H9 (cell line): ENCODE measurements around the gene NAT8. TPM values are rescaled to one million over a fixed set of nuclear protein-coding genes. Genes with fewer than 3 reads are reported as not detected.

ENCODE experiments used
- DNase-seq: peaks from one replicate; pipeline ENCODE4 v3.0.0-alpha.2; 2017
- H2AFZ ChIP-seq: one replicate; pipeline ENCODE4 v1.6.1; 2013; ENCODE audit warnings: mild to moderate bottlenecking, low read length, control low read depth, moderate library complexity
- H2AK5ac ChIP-seq: 2 replicates; pipeline ENCODE4 v1.6.1; 2013; ENCODE audit warnings: low read length, control low read depth, mixed read lengths; ENCODE audit not compliant: insufficient read length
- H2BK120ac ChIP-seq: one replicate; pipeline ENCODE4 v1.6.1; 2013; ENCODE audit warnings: low read depth, mild to moderate bottlenecking, low read length, control low read depth, inconsistent platforms; ENCODE audit not compliant: poor library complexity, severe bottlenecking
- H2BK12ac ChIP-seq: 2 replicates; pipeline ENCODE4 v1.6.1; 2013; ENCODE audit warnings: low read length, control low read depth, mixed read lengths, low read depth; ENCODE audit not compliant: insufficient read length
- H2BK15ac ChIP-seq: 2 replicates; pipeline ENCODE4 v1.6.1; 2013; ENCODE audit warnings: low read depth, low read length, control low read depth
- H2BK20ac ChIP-seq: one replicate; pipeline ENCODE4 v1.6.1; 2013; ENCODE audit warnings: low read depth, mild to moderate bottlenecking, low read length, control low read depth, inconsistent platforms; ENCODE audit not compliant: poor library complexity, severe bottlenecking
- H2BK5ac ChIP-seq: 2 replicates; pipeline ENCODE4 v1.6.1; 2013; ENCODE audit warnings: low read length, control low read depth, mixed read lengths; ENCODE audit not compliant: insufficient read length
- H3K14ac ChIP-seq: 2 replicates; pipeline ENCODE4 v1.6.1; 2013; ENCODE audit warnings: low read length, control low read depth; ENCODE audit not compliant: insufficient read depth
- H3K18ac ChIP-seq: 2 replicates; pipeline ENCODE4 v1.6.1; 2013; ENCODE audit warnings: low read depth, mild to moderate bottlenecking, mixed read lengths, low read length, control low read depth; ENCODE audit not compliant: insufficient read length
- H3K23ac ChIP-seq: 2 replicates; pipeline ENCODE4 v1.6.1; 2013; ENCODE audit warnings: low read length, control low read depth, mixed read lengths, low read depth; ENCODE audit not compliant: insufficient read length
- H3K23me2 ChIP-seq: 2 replicates; pipeline ENCODE4 v1.6.1; 2013; ENCODE audit warnings: low read depth, mild to moderate bottlenecking, mixed read lengths, low read length, control low read depth; ENCODE audit not compliant: insufficient read length, poor library complexity, severe bottlenecking
- H3K27ac ChIP-seq: 2 replicates; pipeline ENCODE4 v1.5.1; 2013; ENCODE audit warnings: low read length, control low read depth, mixed read lengths, low read depth; ENCODE audit not compliant: insufficient read length
- H3K27me3 ChIP-seq: 2 replicates; pipeline ENCODE4 v1.6.1; 2013; ENCODE audit warnings: low read length, control low read depth, inconsistent platforms; ENCODE audit not compliant: insufficient read depth
- H3K4ac ChIP-seq: 2 replicates; pipeline ENCODE4 v1.6.1; 2013; ENCODE audit warnings: low read depth, mild to moderate bottlenecking, control low read depth, inconsistent platforms, low read length, moderate library complexity
- H3K4me1 ChIP-seq: 2 replicates; pipeline ENCODE4 v1.6.1; 2013; ENCODE audit warnings: low read length, control low read depth, inconsistent platforms; ENCODE audit not compliant: insufficient read depth
- H3K4me2 ChIP-seq: 2 replicates; pipeline ENCODE4 v1.6.1; 2013; ENCODE audit warnings: low read length, control low read depth, mixed read lengths; ENCODE audit not compliant: insufficient read length, insufficient read depth
- H3K56ac ChIP-seq: 2 replicates; pipeline ENCODE4 v1.6.1; 2013; ENCODE audit warnings: low read depth, mild to moderate bottlenecking, mixed read lengths, low read length, control low read depth; ENCODE audit not compliant: insufficient read length
- H3K79me1 ChIP-seq: 2 replicates; pipeline ENCODE4 v1.6.1; 2013; ENCODE audit warnings: low read depth, mild to moderate bottlenecking, moderate library complexity, low read length, control low read depth, inconsistent platforms; ENCODE audit not compliant: insufficient read depth, poor library complexity, severe bottlenecking
- H3K79me2 ChIP-seq: 2 replicates; pipeline ENCODE4 v1.6.1; 2013; ENCODE audit warnings: low read length, control low read depth, inconsistent platforms; ENCODE audit not compliant: insufficient read depth
- H3K9ac ChIP-seq: 2 replicates; pipeline ENCODE4 v1.6.1; 2013; ENCODE audit warnings: low read length, control low read depth, mixed read lengths; ENCODE audit not compliant: insufficient read length; ENCODE audit errors: extremely low read depth
- H3K9me3 ChIP-seq: one replicate; pipeline ENCODE4 v1.6.1; 2013; ENCODE audit warnings: low read depth, low read length, inconsistent platforms; ENCODE audit not compliant: control insufficient read depth
- H3T11ph ChIP-seq: one replicate; pipeline ENCODE4 v1.6.1; 2013; ENCODE audit warnings: mild to moderate bottlenecking, low read length, control low read depth, inconsistent platforms
- H4K20me1 ChIP-seq: one replicate; pipeline ENCODE4 v1.6.1; 2013; ENCODE audit not compliant: control insufficient read depth, insufficient read length, insufficient read depth
- H4K5ac ChIP-seq: 2 replicates; pipeline ENCODE4 v1.6.1; 2013; ENCODE audit warnings: low read depth, mild to moderate bottlenecking, mixed read lengths, low read length, control low read depth; ENCODE audit not compliant: insufficient read length
- H4K8ac ChIP-seq: replicated peaks from 2 replicates; pipeline ENCODE4 v1.6.1; 2013; ENCODE audit warnings: low read length, control low read depth, mixed read lengths, low read depth; ENCODE audit not compliant: insufficient read length
- H4K91ac ChIP-seq: 2 replicates; pipeline ENCODE4 v1.6.1; 2013; ENCODE audit warnings: low read depth, mild to moderate bottlenecking, moderate library complexity, mixed read lengths, low read length, control low read depth; ENCODE audit not compliant: insufficient read length
- H3K27ac Mint-ChIP-seq, 3 experiments: 2 replicates in 2 of 3; 3 replicates in 1 of 3; pipeline ENCODE4 v1.8.0; 2020 to 2021; ENCODE audit warnings: mixed read lengths in 3 of 3, mild to moderate bottlenecking in 1 of 3, moderate library complexity in 1 of 3
- H3K27me3 Mint-ChIP-seq: 2 replicates; pipeline ENCODE4 v1.8.0; 2021; ENCODE audit warnings: low read depth, mild to moderate bottlenecking, moderate library complexity, mixed read lengths
- H3K36me3 Mint-ChIP-seq, 3 experiments: 2 replicates in 2 of 3; 3 replicates in 1 of 3; pipeline ENCODE4 v1.8.0; 2020 to 2021; ENCODE audit warnings: low read depth in 3 of 3, mixed read lengths in 3 of 3; ENCODE audit not compliant: insufficient read depth in 1 of 3
- H3K4me1 Mint-ChIP-seq, 2 experiments: 2 replicates each; pipeline ENCODE4 v1.8.0; 2020; ENCODE audit warnings: mixed read lengths in 2 of 2
- H3K4me3 Mint-ChIP-seq, 2 experiments: 2 replicates in 1 of 2; 3 replicates in 1 of 2; pipeline ENCODE4 v1.8.0; 2020 to 2021; ENCODE audit warnings: mild to moderate bottlenecking in 2 of 2, mixed read lengths in 2 of 2, moderate library complexity in 1 of 2
- H3K9me3 Mint-ChIP-seq, 2 experiments: 2 replicates in 1 of 2; 3 replicates in 1 of 2; pipeline ENCODE4 v1.8.0; 2020; ENCODE audit warnings: mild to moderate bottlenecking in 2 of 2, mixed read lengths in 2 of 2, moderate library complexity in 1 of 2
- total RNA-seq: library from RNA; stranded (reverse); gene quantifications from 2 replicates; pipeline ENCODE4 v1.2.1, GENCODE V29; 2021
- TF ChIP-seq, protein P1 (sequence below): fragments of 200-600 bp; sonication (generic); conservative IDR thresholded peaks from 3 replicates; pipeline ENCODE4 v1.8.0; 2021; ENCODE audit warnings: antibody characterized with exemption, mild to moderate bottlenecking

NAT8 gene
- total RNA-seq, 1 experiment from 2014 or later, result not detected

DNA sequence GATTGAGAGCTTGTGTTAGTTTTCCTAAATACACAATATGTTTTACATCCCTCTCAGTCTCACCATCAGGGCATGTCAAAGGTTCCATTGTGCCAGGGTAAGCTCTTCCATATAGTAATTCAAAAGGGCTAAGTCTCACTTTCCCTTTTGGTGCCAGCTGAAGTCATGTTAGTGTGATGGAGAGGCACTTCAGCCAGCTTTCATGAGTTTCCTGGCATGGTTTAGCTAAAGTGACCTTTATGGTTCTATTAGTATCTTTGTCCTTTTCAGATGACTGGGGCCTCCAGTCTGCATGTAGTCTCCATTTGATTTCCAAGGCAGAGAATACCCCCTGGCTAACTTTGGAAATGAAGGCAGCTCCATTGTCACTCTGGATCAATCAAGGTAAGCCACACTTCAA lies 27.2 kb downstream of the NAT8 start:
- no peak overlapping the region for H2BK120ac ChIP-seq
- TF ChIP-seq, protein P1, sequence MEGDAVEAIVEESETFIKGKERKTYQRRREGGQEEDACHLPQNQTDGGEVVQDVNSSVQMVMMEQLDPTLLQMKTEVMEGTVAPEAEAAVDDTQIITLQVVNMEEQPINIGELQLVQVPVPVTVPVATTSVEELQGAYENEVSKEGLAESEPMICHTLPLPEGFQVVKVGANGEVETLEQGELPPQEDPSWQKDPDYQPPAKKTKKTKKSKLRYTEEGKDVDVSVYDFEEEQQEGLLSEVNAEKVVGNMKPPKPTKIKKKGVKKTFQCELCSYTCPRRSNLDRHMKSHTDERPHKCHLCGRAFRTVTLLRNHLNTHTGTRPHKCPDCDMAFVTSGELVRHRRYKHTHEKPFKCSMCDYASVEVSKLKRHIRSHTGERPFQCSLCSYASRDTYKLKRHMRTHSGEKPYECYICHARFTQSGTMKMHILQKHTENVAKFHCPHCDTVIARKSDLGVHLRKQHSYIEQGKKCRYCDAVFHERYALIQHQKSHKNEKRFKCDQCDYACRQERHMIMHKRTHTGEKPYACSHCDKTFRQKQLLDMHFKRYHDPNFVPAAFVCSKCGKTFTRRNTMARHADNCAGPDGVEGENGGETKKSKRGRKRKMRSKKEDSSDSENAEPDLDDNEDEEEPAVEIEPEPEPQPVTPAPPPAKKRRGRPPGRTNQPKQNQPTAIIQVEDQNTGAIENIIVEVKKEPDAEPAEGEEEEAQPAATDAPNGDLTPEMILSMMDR, result no peak
- no peaks in the 10 kb centered on the region for H3K27me3 ChIP-seq
- no peak overlapping the region for H2BK15ac ChIP-seq
- Mint-ChIP-seq H3K4me3 (no peak overlapping the region), H3K27ac (no peak overlapping the region), H3K27me3 (no peaks in the 10 kb centered on the region; the same call in 1 of the 2 replicates), H3K36me3 (peaks cover 0 to 1% (median 0%) of the 10 kb centered on the region in 3 experiments; a peak in 1 of 7 replicates), H3K9me3 (no peaks in the 10 kb centered on the region), H3K4me1 (peaks cover 0 to 6% of the 10 kb centered on the region in 2 experiments; a peak in 2 of 4 replicates)
- H2AFZ ChIP-seq, result no peak overlapping the region
- no peak overlapping the region for H3K14ac ChIP-seq
- no peak overlapping the region for H3K27ac ChIP-seq
- DNase-seq, result no peak
- H3K18ac ChIP-seq, result no peak overlapping the region
- no peaks in the 10 kb centered on the region for H3K79me2 ChIP-seq
- no peaks in the 10 kb centered on the region for H4K20me1 ChIP-seq
- H3K23ac ChIP-seq, result no peak overlapping the region
- no peak overlapping the region for H3T11ph ChIP-seq
- H2AK5ac ChIP-seq, result no peak overlapping the region
- no peak overlapping the region for H2BK5ac ChIP-seq
- H3K4me1 ChIP-seq, result no peaks in the 10 kb centered on the region
- no peak overlapping the region for H3K9ac ChIP-seq
- no peaks in the 10 kb centered on the region for H3K9me3 ChIP-seq
- H4K5ac ChIP-seq, result no peak overlapping the region
- no peak overlapping the region for H4K91ac ChIP-seq
- H4K8ac ChIP-seq, result no peak overlapping the region
- H2BK20ac ChIP-seq, result no peak overlapping the region
- H3K79me1 ChIP-seq, result no peaks in the 10 kb centered on the region
- no peak overlapping the region for H2BK12ac ChIP-seq
- H3K4ac ChIP-seq, result no peak overlapping the region
- no peak overlapping the region for H3K56ac ChIP-seq
- no peaks in the 10 kb centered on the region for H3K23me2 ChIP-seq
- no peak overlapping the region for H3K4me2 ChIP-seq
